Esophagus squamous epithelium (tissue), 5 donors: ENCODE measurements around the gene EPHA4. TPM values are rescaled to one million over a fixed set of nuclear protein-coding genes. Genes with fewer than 3 reads are reported as not detected.

Source experiments
- DNase-seq: peaks from one replicate; lab custom pipeline; 2025; lab: John Stamatoyannopoulos, UW
- H3K27ac ChIP-seq, 4 donors: fragments of 200-600 bp; sonication (generic); one replicate each; pipeline ENCODE4 v1.5.1; 2016 to 2019; ENCODE audit warnings: mild to moderate bottlenecking in 1 of 4
- H3K27me3 ChIP-seq, 4 donors: fragments of 200-600 bp; sonication (generic); 1 replicate in 3 of 4; 2 replicates in 1 of 4; pipeline versions ENCODE4 v1.5.1 to v1.6.0; 2017 to 2021; ENCODE audit warnings: antibody characterized with exemption in 1 of 4
- H3K36me3 ChIP-seq, 3 donors: fragments of 200-600 bp; sonication (generic); one replicate each; pipeline ENCODE4 v1.5.1; 2016 to 2019
- H3K4me1 ChIP-seq, 3 donors: fragments of 200-600 bp; sonication (generic); one replicate each; pipeline ENCODE4 v1.5.1; 2017 to 2019
- H3K4me3 ChIP-seq, 4 donors: fragments of 200-600 bp; sonication (generic); 1 replicate in 3 of 4; 2 replicates in 1 of 4; pipeline ENCODE4 v1.5.1; 2016 to 2019; ENCODE audit warnings: mild to moderate bottlenecking in 2 of 4, moderate library complexity in 1 of 4
- H3K9me3 ChIP-seq, 3 donors: fragments of 200-600 bp; sonication (generic); one replicate each; pipeline ENCODE4 v1.5.1; 2016 to 2019
- CTCF ChIP-seq, 6 experiments: fragments of 450-650 bp in 4 of 6; fragments of 200-600 bp in 2 of 6; sonication (generic) in 2 of 6; IDR thresholded peaks; one replicate each; pipeline ENCODE4 v1.5.1; 2016 to 2019; ENCODE audit warnings: antibody characterized with exemption in 6 of 6, mild to moderate bottlenecking in 4 of 6, moderate library complexity in 4 of 6
- POLR2A ChIP-seq, 4 donors: fragments of 450-650 bp; IDR thresholded peaks; one replicate each; pipeline ENCODE4 v1.6.1; 2017; ENCODE audit warnings: antibody characterized with exemption in 4 of 4, mild to moderate bottlenecking in 4 of 4, moderate library complexity in 3 of 4
- WGBS, 2 donors: methylation state at CpG; one replicate each; pipeline ENCODE4 v1.1.5; 2018; 5-methylcytosine and 5-hydroxymethylcytosine counted together
- intact Hi-C: fragments of 100-400 bp; cut with DNase I; formaldehyde crosslinking; loops from one replicate; pipeline ENCODE4 v1.15.0; 2022
- total RNA-seq, 4 donors: library from RNA; depleted of rRNA; stranded (reverse); fragments of >200 nt; gene quantifications; one replicate each; pipeline ENCODE4 v1.1.0, GENCODE V29; 2016
- donor health status: DM: yes; HTN: yes; CAD: no.

EPHA4 gene
- total RNA-seq, 4 donors from 2014 or later, result 5.9 to 30.3 (median 25.2) TPM

GRCh38 chr2:221567231-221567760 lies 4.8 kb downstream of the EPHA4 start:
- Histone ChIP-seq H3K27me3 (peaks cover 0 to 56% (median 9%) of the 10 kb centered on the region in 4 donors), H3K36me3 (peaks cover 0 to 13% (median 0%) of the 10 kb centered on the region in 3 donors), H3K4me1 (peaks cover 6 to 31% (median 8%) of the 10 kb centered on the region in 3 donors), H3K4me3 (no peak overlapping the region), H3K27ac (no peak overlapping the region), H3K9me3 (no peaks in the 10 kb centered on the region)
- TF ChIP-seq CTCF (IDR thresholded peaks at IDR 0.05) (no peak), POLR2A (IDR thresholded peaks at IDR 0.05) (no peak)
- no peak for DNase-seq
- WGBS, 2 donors, result 87 to 92% methylated on average over 3 of the region's 3 CpGs
- intact Hi-C loops, result no loop called here

- DNase-seq, result no peak
- 91 to 93% methylated on average over 11 to 14 of the region's 14 CpGs for WGBS, 2 donors
- Histone ChIP-seq H3K9me3 (no peaks in the 10 kb centered on the region), H3K27ac (no peak overlapping the region), H3K27me3 (peaks cover 0 to 20% (median 0%) of the 10 kb centered on the region in 4 donors), H3K4me3 (no peak overlapping the region), H3K4me1 (no peaks in the 10 kb centered on the region), H3K36me3 (peaks cover 0 to 13% (median 0%) of the 10 kb centered on the region in 3 donors)
- TF ChIP-seq CTCF (IDR thresholded peaks at IDR 0.05) (no peak), POLR2A (IDR thresholded peaks at IDR 0.05) (no peak)
- intact Hi-C loops, result no loop called here
These were observed 8.7 kb downstream of the EPHA4 start for GRCh38 chr2:221563270-221563985.

GRCh38 chr2:221562226-221562625 lies 9.9 kb downstream of the EPHA4 start:
- H3K4me3 ChIP-seq, result no peak overlapping the region
- 63 to 80% methylated on average over 1 of the region's 1 CpG for WGBS, 2 donors
- H3K4me1 ChIP-seq, result no peaks in the 10 kb centered on the region
- DNase-seq, result no peak
- no peak overlapping the region for H3K27ac ChIP-seq
- peaks cover 0 to 8% (median 0%) of the 10 kb centered on the region in 4 donors for H3K27me3 ChIP-seq
- H3K9me3 ChIP-seq, result no peaks in the 10 kb centered on the region
- TF ChIP-seq POLR2A (IDR thresholded peaks at IDR 0.05) (no peak), CTCF (IDR thresholded peaks at IDR 0.05) (no peak)
- intact Hi-C loops, result no loop called here
- H3K36me3 ChIP-seq, result peaks cover 0 to 9% (median 0%) of the 10 kb centered on the region in 3 donors

GRCh38 chr2:221561770-221562169 lies 10.3 kb downstream of the EPHA4 start:
- Histone ChIP-seq H3K4me3 (no peak overlapping the region), H3K27ac (no peak overlapping the region), H3K4me1 (no peaks in the 10 kb centered on the region), H3K9me3 (no peaks in the 10 kb centered on the region), H3K36me3 (peaks cover 0 to 9% (median 0%) of the 10 kb centered on the region in 3 donors), H3K27me3 (peaks cover 0 to 4% (median 0%) of the 10 kb centered on the region in 4 donors)
- intact Hi-C loops, result no loop called here
- WGBS, 2 donors, result 85 to 86% methylated on average over 4 of the region's 4 CpGs
- DNase-seq, result no peak
- TF ChIP-seq CTCF (IDR thresholded peaks at IDR 0.05) (no peak), POLR2A (IDR thresholded peaks at IDR 0.05) (no peak)

GRCh38 chr2:221559991-221560390 lies 12.1 kb downstream of the EPHA4 start:
- 71 to 78% methylated on average over 3 to 5 of the region's 5 CpGs for WGBS, 2 donors
- H3K27me3 ChIP-seq, result peaks cover 0 to 4% (median 0%) of the 10 kb centered on the region in 4 donors
- no peak for DNase-seq
- intact Hi-C loops, result no loop called here
- no peak overlapping the region for H3K27ac ChIP-seq
- H3K9me3 ChIP-seq, result no peaks in the 10 kb centered on the region
- peaks cover 0 to 9% (median 0%) of the 10 kb centered on the region in 3 donors for H3K36me3 ChIP-seq
- no peaks in the 10 kb centered on the region for H3K4me1 ChIP-seq
- TF ChIP-seq POLR2A (IDR thresholded peaks at IDR 0.05) (no peak), CTCF (IDR thresholded peaks at IDR 0.05) (no peak)
- no peak overlapping the region for H3K4me3 ChIP-seq
